TTC549 (cell line): ENCODE measurements around the gene GCNT3.
"Not testable (repeated sequence)": the region's sequence is repeated elsewhere in the genome, so short reads cannot be mapped to it uniquely, and the experiment has no call there.

ENCODE experiments used
- FAIRE-seq: peaks from 2 replicates; lab custom pipeline; 2012; peaks lifted over from hg19 to GRCh38; lab: Jason Lieb, UNC

The GCNT3 gene

GRCh38 chr15:59616379-59616778, 4.8 kb downstream of the GCNT3 start:
- FAIRE-seq, result no peak

GRCh38 chr15:59618406-59618805, 6.8 kb downstream of the GCNT3 start:
- no peak for FAIRE-seq

GRCh38 chr15:59622289-59622688, 10.7 kb downstream of the GCNT3 start:
- FAIRE-seq, result no peak

- FAIRE-seq, result no peak
Measured at GRCh38 chr15:59632714-59633113, 21.1 kb downstream of the GCNT3 start.

- FAIRE-seq, result no peak
Measured at GRCh38 chr15:59636184-59636583, 24.6 kb downstream of the GCNT3 start.

- FAIRE-seq, result not testable (repeated sequence)
Measured at GRCh38 chr15:59637507-59637906, 25.9 kb downstream of the GCNT3 start.

GRCh38 chr15:59642351-59642750, 30.8 kb downstream of the GCNT3 start:
- no peak for FAIRE-seq

GRCh38 chr15:59644756-59645155, 33.2 kb downstream of the GCNT3 start:
- no peak for FAIRE-seq

GRCh38 chr15:59645812-59646211, 34.2 kb downstream of the GCNT3 start:
- FAIRE-seq, result not testable (repeated sequence)

GRCh38 chr15:59646277-59646676, 34.7 kb downstream of the GCNT3 start:
- FAIRE-seq, result no peak

GRCh38 chr15:59647085-59647484, 35.5 kb downstream of the GCNT3 start:
- FAIRE-seq, result no peak

GRCh38 chr15:59649603-59650002, 38.0 kb downstream of the GCNT3 start:
- FAIRE-seq, result no peak

- FAIRE-seq, result no peak
Measured at GRCh38 chr15:59654046-59654445, 42.5 kb downstream of the GCNT3 start.

GRCh38 chr15:59656897-59657634, 45.5 kb downstream of the GCNT3 start, which contains the start of gene GTF2A2:
GTF2A2 (minus strand) TSS chr15:59657515; CDS start chr15:59652277, 5,238 bp downstream.
- no peak for FAIRE-seq

- peak; percentile 89 for FAIRE-seq
Measured at GRCh38 chr15:59657635-59658125, 46.1 kb downstream of the GCNT3 start.

GRCh38 chr15:59659366-59659765, 47.8 kb downstream of the GCNT3 start:
- FAIRE-seq, result no peak

GRCh38 chr15:59662260-59662659, 50.7 kb downstream of the GCNT3 start:
- FAIRE-seq, result no peak

GRCh38 chr15:59668556-59668955, 57.0 kb downstream of the GCNT3 start:
- no peak for FAIRE-seq
